Muscle of back (tissue), 13 donors: ENCODE results near the gene CYP2R1. TPM values are rescaled to one million over a fixed set of nuclear protein-coding genes. Genes with fewer than 3 reads are reported as not detected.

Experiments used
- DNase-seq, 3 donors: peaks; one replicate each; pipeline versions ENCODE4 v3.0.0 to v3.0.0-alpha.2; 2013
- long read RNA-seq, 9 donors: transcript quantifications; one replicate each; lab custom pipeline, GENCODE V29; 2026
- polyA plus RNA-seq, 10 donors: library from polyadenylated mRNA; unstranded; fragments of 120-200 nt; gene quantifications; one replicate each; pipeline ENCODE4 v1.2.1, GENCODE V29; 2013; ENCODE audit not compliant: insufficient read length in 10 of 10

Gene CYP2R1, protein sequence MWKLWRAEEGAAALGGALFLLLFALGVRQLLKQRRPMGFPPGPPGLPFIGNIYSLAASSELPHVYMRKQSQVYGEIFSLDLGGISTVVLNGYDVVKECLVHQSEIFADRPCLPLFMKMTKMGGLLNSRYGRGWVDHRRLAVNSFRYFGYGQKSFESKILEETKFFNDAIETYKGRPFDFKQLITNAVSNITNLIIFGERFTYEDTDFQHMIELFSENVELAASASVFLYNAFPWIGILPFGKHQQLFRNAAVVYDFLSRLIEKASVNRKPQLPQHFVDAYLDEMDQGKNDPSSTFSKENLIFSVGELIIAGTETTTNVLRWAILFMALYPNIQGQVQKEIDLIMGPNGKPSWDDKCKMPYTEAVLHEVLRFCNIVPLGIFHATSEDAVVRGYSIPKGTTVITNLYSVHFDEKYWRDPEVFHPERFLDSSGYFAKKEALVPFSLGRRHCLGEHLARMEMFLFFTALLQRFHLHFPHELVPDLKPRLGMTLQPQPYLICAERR
- 10 to 100 TPM in 9 of 10 donors, 1 to 10 TPM in 1; 9.2 to 17.1 (median 12.9) TPM for polyA plus RNA-seq
- long read RNA-seq, donor 1: 0 reads
- long read RNA-seq, donor 2, partial matches to known transcripts: 8 of 10 reads
- long read RNA-seq, donor 2, other reads (novel, unspliced or antisense): 0 of 10 reads
- long read RNA-seq, donor 3: 0 reads
- long read RNA-seq, donor 4: 0 reads
- long read RNA-seq, donor 5: 0 reads
- long read RNA-seq, donor 6, partial matches to known transcripts: 0 of 1 reads
- long read RNA-seq, donor 6, other reads (novel, unspliced or antisense): 0 of 1 reads
- long read RNA-seq, donor 7, partial matches to known transcripts: 0 of 1 reads
- long read RNA-seq, donor 7, other reads (novel, unspliced or antisense): 0 of 1 reads
- long read RNA-seq, donor 8, partial matches to known transcripts: 6 of 7 reads
- long read RNA-seq, donor 8, other reads (novel, unspliced or antisense): 0 of 7 reads
- long read RNA-seq, donor 9: 0 reads

GRCh38 chr11:14892036-14892556 lies at the start of gene CYP2R1:
TSS of gene CYP2R1 (minus strand) at chr11:14892231. CDS start at chr11:14892205, 26 bp downstream.
- DNase-seq: peak; percentile 93 to 97 (median 96)

GRCh38 chr11:14938936-14939335 lies 46.9 kb upstream of the CYP2R1 start:
- no peak for DNase-seq

GRCh38 chr11:14934641-14935351 lies 42.8 kb upstream of the CYP2R1 start:
- no peak for DNase-seq

DNA sequence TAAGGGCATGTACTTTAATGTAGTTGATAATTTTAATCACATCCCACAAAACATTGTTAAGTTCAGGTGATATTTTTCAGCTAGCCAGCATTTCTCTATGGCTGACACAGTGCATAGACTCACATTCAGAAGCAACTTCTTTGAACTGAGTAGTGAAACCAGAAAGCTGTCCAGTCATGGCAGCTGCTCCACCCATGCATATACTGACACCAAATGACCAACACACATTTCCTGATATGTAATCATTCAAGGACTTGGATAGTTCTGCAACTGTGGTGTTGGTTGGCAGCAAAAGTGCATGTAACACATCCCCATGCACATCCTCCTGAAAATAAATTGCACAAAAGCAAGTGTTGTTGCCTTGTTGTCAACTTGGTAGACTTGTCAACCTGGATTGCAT lies 40.4 kb upstream of the CYP2R1 start:
- DNase-seq: no peak

- no peak for DNase-seq
These were observed 38.3 kb upstream of the CYP2R1 start for GRCh38 chr11:14930369-14930768.

DNA sequence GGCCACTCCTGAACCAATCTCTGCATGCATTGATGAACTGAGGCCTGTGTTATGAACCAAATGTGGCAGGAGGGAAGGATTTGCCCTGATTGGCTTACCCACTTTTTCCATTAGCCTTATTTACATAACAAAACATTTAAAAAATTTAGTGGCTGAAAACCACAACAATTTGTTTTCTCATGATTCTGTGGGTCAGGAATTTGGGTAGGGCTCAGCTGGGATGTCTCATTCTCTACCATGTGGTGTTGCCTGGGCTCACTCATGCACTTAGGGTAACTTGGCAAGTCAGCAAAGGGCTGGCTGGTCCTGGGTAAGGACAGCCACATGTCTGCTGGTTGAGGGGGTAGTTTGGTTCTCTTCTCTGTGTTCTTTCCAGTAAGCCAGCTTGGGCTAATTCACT lies 35.1 kb upstream of the CYP2R1 start:
- DNase-seq: no peak

- no peak for DNase-seq
These were observed 32.3 kb upstream of the CYP2R1 start for GRCh38 chr11:14924318-14924717.

- DNase-seq: no peak
These were observed 24.4 kb upstream of the CYP2R1 start for GRCh38 chr11:14916403-14916802.

DNA sequence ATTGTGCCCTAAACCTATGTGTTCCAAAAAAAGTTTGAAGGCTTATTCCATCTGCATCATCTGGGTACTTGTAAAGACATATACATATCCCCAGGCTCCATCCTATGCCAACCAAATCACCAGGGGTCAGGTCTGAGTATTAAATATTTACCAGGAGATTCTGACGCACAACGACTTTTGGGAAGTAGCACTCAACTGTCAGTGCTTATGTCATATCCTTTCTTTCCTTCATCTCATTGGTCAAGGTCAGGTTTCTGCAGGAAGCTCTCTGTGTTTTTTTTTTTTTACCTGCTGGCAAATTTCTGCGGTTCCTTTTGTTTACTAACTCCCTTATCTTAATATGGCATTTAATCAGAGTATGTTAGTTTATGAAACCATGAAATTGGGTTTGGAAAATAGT lies 22.5 kb upstream of the CYP2R1 start:
- no peak for DNase-seq

GRCh38 chr11:14908214-14908880 lies 16.3 kb upstream of the CYP2R1 start:
- peak in 1 of 3 donors; percentile 53 for DNase-seq

GRCh38 chr11:14907411-14908213 lies 15.6 kb upstream of the CYP2R1 start:
- peak in 2 of 3 donors; percentile 40 to 56 for DNase-seq

DNA sequence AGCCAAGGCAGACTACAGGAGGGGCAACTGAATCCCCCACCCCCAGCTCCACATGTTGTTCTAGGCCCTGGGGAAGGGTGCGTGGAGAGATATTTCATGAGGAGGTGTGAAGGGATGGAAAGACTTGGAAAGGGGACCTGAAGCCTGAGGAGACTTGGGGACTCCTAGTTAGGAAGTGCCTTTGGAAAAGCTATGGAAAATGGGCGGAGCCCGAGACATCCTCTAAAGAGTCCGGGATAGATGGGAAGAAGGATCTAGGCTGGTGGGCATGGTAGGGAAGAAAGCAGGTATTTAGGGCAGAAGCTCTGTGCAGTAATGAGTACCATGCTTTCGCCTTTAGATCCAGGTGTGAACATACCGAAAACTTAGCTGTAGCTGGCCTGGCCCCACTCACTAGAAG lies 15.0 kb upstream of the CYP2R1 start:
- DNase-seq: peak in 1 of 3 donors; percentile 13

GRCh38 chr11:14906578-14906977 lies 14.5 kb upstream of the CYP2R1 start:
- DNase-seq: no peak

DNA sequence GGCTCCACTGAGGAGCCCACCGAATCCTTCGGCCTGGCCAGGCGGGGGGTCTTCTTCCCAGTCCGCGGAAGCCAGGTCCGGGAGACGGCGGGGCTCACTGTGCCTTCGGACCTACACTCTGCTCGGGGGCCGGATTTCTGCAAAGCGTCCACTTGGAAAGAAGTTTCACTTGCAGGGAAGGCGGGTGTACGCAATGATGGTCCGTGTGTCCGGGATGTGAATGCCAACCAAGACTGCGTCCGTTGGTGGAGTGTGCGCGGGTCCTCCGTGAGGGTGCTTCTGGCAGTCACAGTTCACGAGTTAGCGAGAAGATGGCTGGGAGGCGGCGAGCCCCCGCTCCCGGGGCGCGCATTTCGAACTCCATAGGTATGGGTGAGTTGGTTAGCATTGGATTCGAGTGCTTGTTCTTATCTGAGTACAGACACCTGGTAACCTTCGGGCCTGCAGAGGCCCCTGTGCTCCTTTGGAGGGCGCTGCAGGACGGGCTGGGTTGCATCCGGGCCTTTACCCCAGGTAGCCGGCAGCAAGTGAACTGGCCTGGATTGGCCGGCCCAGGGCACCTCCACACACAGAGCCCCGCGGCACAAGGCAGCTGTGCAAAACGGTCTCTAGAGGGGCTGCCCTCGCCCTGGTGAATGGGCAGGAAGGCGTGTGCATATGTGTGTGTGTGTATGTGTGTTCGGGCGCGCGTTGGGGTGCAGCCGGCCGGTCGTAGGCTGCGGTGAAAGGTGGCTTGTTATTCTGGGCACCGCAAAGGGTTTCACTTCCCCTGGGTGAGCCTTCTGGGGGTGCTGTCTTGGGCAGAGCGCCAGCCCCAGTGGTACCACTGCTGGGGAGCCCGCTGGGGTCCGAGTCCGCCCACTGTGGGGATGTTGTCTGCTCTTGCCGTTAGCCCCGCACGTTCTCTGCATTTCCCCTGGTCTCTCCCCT lies 13.3 kb upstream of the CYP2R1 start:
- peak in 1 of 3 donors; percentile 34 for DNase-seq

DNA sequence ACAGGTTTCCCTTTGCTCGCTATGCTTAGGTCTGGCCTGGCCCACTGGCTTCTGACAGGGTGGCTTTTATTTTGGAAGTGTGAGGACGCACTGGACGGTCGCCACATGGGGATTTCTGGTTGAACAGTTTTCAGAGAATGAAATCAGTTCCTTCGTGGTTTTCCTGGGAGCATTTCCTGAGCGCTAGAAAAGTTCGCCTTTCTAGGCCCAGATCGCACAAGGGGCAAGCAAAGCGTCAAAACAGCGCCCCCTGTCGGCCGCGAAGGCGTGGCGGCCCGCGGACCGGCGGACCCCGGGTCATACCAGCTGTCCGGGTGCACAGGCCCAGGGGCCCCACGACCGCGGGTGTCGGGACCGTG lies 12.7 kb upstream of the CYP2R1 start:
- peak; percentile 49 to 90 (median 82) for DNase-seq

- no peak for DNase-seq
These were observed 10.8 kb upstream of the CYP2R1 start for GRCh38 chr11:14902650-14903350.

GRCh38 chr11:14898906-14899305 lies 6.9 kb upstream of the CYP2R1 start:
- DNase-seq: no peak

GRCh38 chr11:14898355-14898754 lies 6.3 kb upstream of the CYP2R1 start:
- DNase-seq: no peak
